Lung (tissue), 12 donors: ENCODE data around the gene FBXO36. TPM values are rescaled to one million over a fixed set of nuclear protein-coding genes. Genes with fewer than 3 reads are reported as not detected.

Experiments used
- ATAC-seq: fragments of 200-7000 bp; cut with Tn5 transposase; one replicate; pipeline ENCODE4 v1.9.1; 2020; ENCODE audit warnings: moderate number of reproducible peaks; ENCODE audit not compliant: insufficient read depth, low FRiP score
- DNase-seq, 3 donors: peaks; one replicate each; pipeline ENCODE4 v3.0.0-alpha.2; 2013 to 2017
- H3K27ac ChIP-seq, 2 donors: one replicate each; pipeline ENCODE4 v1.5.1; 2013; ENCODE audit warnings: mild to moderate bottlenecking in 2 of 2, moderate library complexity in 2 of 2, control low read depth in 1 of 2, inconsistent platforms in 1 of 2, low read depth in 1 of 2, low read length in 1 of 2
- H3K27me3 ChIP-seq, 3 donors: one replicate each; pipeline ENCODE4 v1.5.1; 2013; ENCODE audit warnings: low read length in 2 of 3; ENCODE audit not compliant: control insufficient read depth in 3 of 3, insufficient read depth in 3 of 3
- H3K36me3 ChIP-seq, 4 donors: one replicate each; pipeline ENCODE4 v1.5.1; 2013; ENCODE audit warnings: low read length in 4 of 4, mild to moderate bottlenecking in 1 of 4, moderate library complexity in 1 of 4; ENCODE audit not compliant: control insufficient read depth in 4 of 4, insufficient read depth in 4 of 4
- H3K4me1 ChIP-seq, 5 donors: one replicate each; pipeline ENCODE4 v1.5.1; 2013; ENCODE audit warnings: low read length in 5 of 5, mild to moderate bottlenecking in 2 of 5, moderate library complexity in 1 of 5; ENCODE audit not compliant: control insufficient read depth in 5 of 5, insufficient read depth in 5 of 5
- H3K4me3 ChIP-seq: one replicate; pipeline ENCODE4 v1.5.1; 2013; ENCODE audit warnings: mild to moderate bottlenecking, control low read depth, moderate library complexity
- H3K9ac ChIP-seq, 2 donors: one replicate each; pipeline ENCODE4 v1.5.1; 2013; ENCODE audit warnings: low read length in 2 of 2, control low read depth in 1 of 2; ENCODE audit not compliant: insufficient read depth in 1 of 2
- H3K9me3 ChIP-seq, 4 donors: one replicate each; pipeline ENCODE4 v1.5.1; 2013; ENCODE audit warnings: low read length in 3 of 4, mild to moderate bottlenecking in 1 of 4, moderate library complexity in 1 of 4; ENCODE audit not compliant: control insufficient read depth in 4 of 4, insufficient read depth in 3 of 4
- WGBS, 2 donors: extraction: QIAGEN DNeasy Blood & Tissue Kit; methylation state at CpG; one replicate each; pipeline ENCODE4 v1.1.7; 2013; 5-methylcytosine and 5-hydroxymethylcytosine counted together
- polyA plus RNA-seq, 2 donors: library from polyadenylated mRNA; stranded (reverse); fragments of 200-250 nt; gene quantifications; one replicate each; pipeline ENCODE4 v1.2.1, GENCODE V29; 2013
- total RNA-seq, 2 donors: library from RNA; depleted of rRNA in 1 of 2; stranded (reverse); fragments of >200 nt in 1 of 2; gene quantifications; one replicate each; pipeline ENCODE4 v1.2.1, GENCODE V29; 2014 to 2021
- TF ChIP-seq, protein P1 (sequence below): IDR thresholded peaks from 2 replicates; pipeline ENCODE4 v1.5.1; 2012; ENCODE audit warnings: mild to moderate bottlenecking; ENCODE audit errors: control extremely low read depth, extremely low read depth
- donor health status: control.
- donor health status: control.
- donor health status: Bipolar disorder and iron deficiency.
- donor health status: healthy.
- donor health status: DM: yes; HTN: yes; CAD: no.

FBXO36 gene
- total and polyA plus RNA-seq, 4 donors, result 2.2 to 9.3 (median 4.4) TPM

DNA sequence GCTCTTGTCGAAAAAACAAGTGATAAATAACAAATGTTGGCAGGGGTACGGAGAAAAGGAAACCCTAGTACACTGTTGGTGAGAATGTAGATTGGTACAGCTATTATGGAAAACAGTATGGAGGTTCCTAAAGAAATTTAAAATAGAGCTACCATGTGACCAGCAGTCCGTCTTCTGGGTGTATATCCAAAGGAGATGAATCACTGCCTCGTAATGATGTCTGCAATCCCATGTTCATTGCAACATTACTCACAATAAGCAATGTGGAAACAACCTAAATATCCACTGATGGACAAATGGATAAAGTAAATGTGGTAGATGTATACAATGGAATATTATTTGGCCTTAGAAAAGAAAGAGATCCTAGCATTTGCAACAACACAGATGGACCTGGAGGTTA, 95.8 kb downstream of the FBXO36 start:
- no peak for ATAC-seq
- Histone ChIP-seq H3K4me1 (no peaks in the 10 kb centered on the region), H3K4me3 (no peak overlapping the region), H3K36me3 (no peaks in the 10 kb centered on the region), H3K9me3 (no peaks in the 10 kb centered on the region), H3K9ac (no peak overlapping the region), H3K27me3 (no peaks in the 10 kb centered on the region), H3K27ac (no peak overlapping the region)
- 78 to 89% methylated on average over 4 of the region's 4 CpGs for WGBS, 2 donors
- DNase-seq, result no peak
- TF ChIP-seq, protein P1, sequence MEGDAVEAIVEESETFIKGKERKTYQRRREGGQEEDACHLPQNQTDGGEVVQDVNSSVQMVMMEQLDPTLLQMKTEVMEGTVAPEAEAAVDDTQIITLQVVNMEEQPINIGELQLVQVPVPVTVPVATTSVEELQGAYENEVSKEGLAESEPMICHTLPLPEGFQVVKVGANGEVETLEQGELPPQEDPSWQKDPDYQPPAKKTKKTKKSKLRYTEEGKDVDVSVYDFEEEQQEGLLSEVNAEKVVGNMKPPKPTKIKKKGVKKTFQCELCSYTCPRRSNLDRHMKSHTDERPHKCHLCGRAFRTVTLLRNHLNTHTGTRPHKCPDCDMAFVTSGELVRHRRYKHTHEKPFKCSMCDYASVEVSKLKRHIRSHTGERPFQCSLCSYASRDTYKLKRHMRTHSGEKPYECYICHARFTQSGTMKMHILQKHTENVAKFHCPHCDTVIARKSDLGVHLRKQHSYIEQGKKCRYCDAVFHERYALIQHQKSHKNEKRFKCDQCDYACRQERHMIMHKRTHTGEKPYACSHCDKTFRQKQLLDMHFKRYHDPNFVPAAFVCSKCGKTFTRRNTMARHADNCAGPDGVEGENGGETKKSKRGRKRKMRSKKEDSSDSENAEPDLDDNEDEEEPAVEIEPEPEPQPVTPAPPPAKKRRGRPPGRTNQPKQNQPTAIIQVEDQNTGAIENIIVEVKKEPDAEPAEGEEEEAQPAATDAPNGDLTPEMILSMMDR, result no peak

DNA sequence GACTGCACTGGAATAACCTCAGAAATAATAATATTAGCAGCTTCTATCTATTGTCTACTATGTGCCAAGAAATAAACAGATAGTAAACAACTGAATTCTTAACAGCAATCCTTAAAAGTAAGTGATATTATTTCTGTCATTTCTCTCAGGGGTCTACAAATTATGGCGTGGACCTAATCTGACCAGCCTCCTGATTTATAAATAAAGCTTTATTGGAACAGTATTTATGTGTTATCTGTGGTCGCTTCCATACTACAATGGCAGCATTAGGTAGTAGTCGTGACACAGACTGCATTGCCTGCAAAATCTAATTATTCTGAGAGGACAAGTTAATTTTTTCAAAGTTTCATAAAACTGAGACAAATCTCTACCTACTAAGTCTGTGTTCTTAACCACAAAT, 97.4 kb downstream of the FBXO36 start:
- TF ChIP-seq, protein P1, result no peak
- Histone ChIP-seq H3K36me3 (no peaks in the 10 kb centered on the region), H3K27ac (no peak overlapping the region), H3K9me3 (no peaks in the 10 kb centered on the region), H3K4me1 (no peaks in the 10 kb centered on the region), H3K27me3 (no peaks in the 10 kb centered on the region), H3K4me3 (no peak overlapping the region), H3K9ac (no peak overlapping the region)
- no peak for ATAC-seq
- DNase-seq, result no peak
- 88 to 90% methylated on average over 3 of the region's 3 CpGs for WGBS, 2 donors

DNA sequence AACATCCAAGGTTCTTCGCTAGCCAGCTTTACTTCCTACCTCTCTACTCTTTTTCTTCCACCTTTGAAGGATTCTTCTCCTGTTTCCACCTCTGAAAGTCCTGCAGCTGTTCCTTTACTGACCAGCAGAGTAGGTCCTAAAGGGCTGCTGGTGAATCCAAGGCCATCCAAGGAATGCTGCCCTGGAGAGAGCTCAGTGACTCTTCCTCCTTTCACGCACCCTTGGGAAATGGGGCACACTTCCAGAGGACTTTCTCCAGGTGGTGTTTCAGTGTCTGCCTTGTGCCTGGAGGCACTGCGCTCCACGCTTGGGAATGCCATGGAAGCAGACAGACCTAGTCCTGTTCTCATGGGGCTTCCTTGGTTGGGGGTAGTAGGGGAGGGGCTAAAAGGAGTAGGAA, 101.0 kb downstream of the FBXO36 start:
- Histone ChIP-seq H3K4me3 (no peak overlapping the region), H3K4me1 (no peaks in the 10 kb centered on the region), H3K9me3 (no peaks in the 10 kb centered on the region), H3K36me3 (no peaks in the 10 kb centered on the region), H3K27me3 (no peaks in the 10 kb centered on the region), H3K27ac (no peak overlapping the region), H3K9ac (no peak overlapping the region)
- TF ChIP-seq, protein P1, result no peak
- DNase-seq (no peak), ATAC-seq (no peak)
- WGBS, 2 donors, result 94 to 95% methylated on average over 4 of the region's 4 CpGs

DNA sequence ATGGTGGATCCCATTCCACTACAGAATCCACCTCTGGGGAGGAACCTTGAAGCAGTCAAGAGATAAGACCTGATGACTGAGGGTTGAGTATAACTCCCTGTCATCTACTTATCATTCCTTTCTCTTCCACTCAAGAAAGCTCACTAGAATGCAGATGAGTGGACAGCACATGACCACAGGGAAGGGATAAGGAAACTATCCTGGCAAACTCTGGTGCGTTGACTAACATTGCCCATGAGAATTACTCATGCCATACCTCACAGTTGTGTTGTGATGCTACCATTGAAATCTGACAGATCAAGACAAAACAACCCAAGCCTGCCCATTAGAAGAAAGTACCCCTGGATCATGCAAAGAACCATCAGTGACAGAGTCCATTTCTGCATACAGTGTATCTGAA, 119.9 kb downstream of the FBXO36 start:
- TF ChIP-seq, protein P1, result no peak
- Histone ChIP-seq H3K4me1 (no peaks in the 10 kb centered on the region), H3K4me3 (no peak overlapping the region), H3K27ac (no peak overlapping the region), H3K27me3 (no peaks in the 10 kb centered on the region), H3K9ac (no peak overlapping the region), H3K9me3 (no peaks in the 10 kb centered on the region), H3K36me3 (peaks cover 0 to 5% (median 0%) of the 10 kb centered on the region in 4 donors)
- ATAC-seq (no peak), DNase-seq (no peak)
- 93 to 98% methylated on average over 1 of the region's 1 CpG for WGBS, 2 donors
